Measurements from ENCODE around the gene CHRNA3. TPM values are rescaled to one million over a fixed set of nuclear protein-coding genes. Genes with fewer than 3 reads are reported as not detected.

Gene CHRNA3
- total RNA-seq, 1 donor from 2014 or later, result not detected

DNA sequence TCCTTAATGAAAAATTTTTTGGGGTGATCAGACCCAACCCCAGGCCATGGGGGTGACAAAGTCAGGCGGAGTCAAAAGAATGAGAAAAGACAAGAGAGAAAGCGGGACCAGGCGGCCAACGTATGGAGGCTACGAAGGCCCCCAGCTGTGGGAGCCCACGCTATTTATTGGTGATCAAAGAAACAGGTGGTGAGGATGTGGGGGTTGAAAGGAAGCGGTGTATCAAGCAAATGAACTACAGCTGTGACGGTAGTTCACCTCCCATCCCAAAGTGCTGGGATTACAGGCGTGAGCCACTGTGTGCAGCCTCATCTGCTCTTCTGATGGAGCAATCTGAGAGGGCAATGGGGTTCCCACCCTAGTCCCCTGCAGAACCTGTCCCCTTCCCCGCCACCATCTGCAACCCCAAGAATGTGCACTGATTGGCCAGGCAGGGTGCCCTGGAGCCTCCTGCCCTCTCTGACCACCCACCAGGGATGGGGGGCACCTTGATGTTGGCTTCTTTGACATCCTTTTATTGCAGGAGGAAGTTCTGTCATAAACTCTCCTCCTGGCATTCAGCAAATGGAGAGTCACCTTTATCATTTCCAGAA, 1.1 kb upstream of the CHRNA3 start:
- H3K27me3 Mint-ChIP-seq (ENCODE audit: low read depth), result peaks cover 52% of the 10 kb centered on the region
- TF ChIP-seq CTCF (IDR thresholded peaks at IDR 0.05), result no peak

DNA sequence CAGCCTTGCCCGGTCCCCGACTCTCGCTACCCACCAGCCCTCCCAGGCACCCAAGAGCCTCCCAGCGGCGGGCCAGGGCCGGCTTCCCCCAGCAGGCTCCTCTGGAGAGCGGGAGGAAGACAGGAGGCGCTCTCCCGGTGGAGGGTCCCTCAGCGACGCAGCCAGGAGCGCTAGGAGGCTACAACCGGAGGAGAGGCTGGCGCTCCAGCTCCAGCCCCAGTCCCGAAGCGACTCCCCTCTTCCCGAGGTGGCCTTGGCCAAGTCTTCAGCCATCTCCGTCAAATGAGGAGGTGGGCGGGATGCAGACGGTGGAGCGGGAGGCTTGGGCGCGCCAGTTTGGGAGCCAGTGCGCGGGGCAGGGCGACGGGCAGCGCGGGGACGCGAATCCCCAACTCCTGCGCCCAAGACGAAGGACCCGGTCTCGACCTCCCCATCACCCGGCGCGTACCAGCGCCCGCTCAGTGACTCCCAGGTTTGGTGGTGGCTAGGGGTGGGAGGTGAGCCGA, 722 bp downstream of the CHRNA3 start:
- TF ChIP-seq CTCF (IDR thresholded peaks at IDR 0.05), result peak; percentile 70
- Mint-ChIP-seq H3K9me3 (ENCODE audit: low read depth) (no peaks in the 10 kb centered on the region), H3K4me1 (ENCODE audit: low read depth) (peaks cover 21% of the 10 kb centered on the region), H3K27ac (ENCODE audit: unreplicated experiment) (no peak overlapping the region), H3K4me3 (ENCODE audit: unreplicated experiment) (peak overlapping the region; percentile 59), H3K36me3 (ENCODE audit: low read depth) (no peaks in the 10 kb centered on the region), H3K27me3 (ENCODE audit: low read depth) (peaks cover 41% of the 10 kb centered on the region)
- no peak for DNase-seq (ENCODE audit: low spot score)

More for the DNA sequence above, 1.1 kb upstream of the CHRNA3 start:
- Mint-ChIP-seq H3K4me1 (ENCODE audit: low read depth) (peaks cover 21% of the 10 kb centered on the region), H3K36me3 (ENCODE audit: low read depth) (no peaks in the 10 kb centered on the region), H3K27ac (ENCODE audit: unreplicated experiment) (no peak overlapping the region), H3K4me3 (ENCODE audit: unreplicated experiment) (no peak overlapping the region), H3K9me3 (ENCODE audit: low read depth) (no peaks in the 10 kb centered on the region)
- DNase-seq (ENCODE audit: low spot score), result no peak

DNA sequence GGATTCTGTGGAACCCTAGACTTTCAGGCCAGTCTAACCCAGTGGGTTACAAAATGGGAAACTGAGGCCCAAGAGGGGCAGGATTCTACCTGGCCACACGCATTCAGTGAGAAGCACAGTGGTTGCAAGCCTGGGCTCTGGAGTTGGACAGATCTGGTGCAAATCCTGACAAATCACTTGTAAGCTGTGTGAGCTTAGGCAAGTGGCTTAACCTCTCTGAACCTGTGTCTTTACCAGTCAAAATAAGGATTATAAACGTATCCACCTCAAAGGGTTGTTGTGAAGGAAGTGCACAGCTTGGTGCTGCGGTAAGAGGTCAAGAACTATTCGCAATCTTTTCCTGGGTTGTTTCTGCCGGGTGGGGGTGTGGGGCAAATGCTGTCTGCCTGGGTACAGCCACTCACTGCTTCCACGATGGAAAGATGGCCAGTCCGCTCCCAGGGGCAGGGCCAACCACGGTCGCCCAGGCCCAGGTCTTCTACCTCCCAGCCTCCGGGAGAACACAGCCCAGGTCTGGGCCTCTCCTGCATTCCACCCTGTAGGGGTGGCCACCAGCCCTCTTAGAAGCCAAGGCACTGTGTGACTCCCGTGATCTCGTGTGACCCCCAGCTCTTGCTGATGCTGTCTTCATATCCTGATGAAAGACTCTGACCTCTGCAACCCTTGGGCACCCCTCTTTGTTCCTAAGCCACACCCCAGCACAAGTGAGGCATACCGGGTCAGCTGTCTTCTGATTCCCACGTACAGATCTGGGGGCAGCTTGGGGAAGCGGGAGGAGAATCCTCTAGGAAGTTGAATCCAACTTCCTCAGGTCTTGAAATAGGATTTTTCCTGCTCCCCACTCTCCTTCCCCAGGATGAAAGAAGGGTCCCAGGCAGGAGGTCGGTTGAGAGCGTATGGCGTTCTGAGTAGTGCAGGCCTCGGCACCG, 1.5 kb downstream of the CHRNA3 start:
- no peaks in the 10 kb centered on the region for H3K36me3 Mint-ChIP-seq (ENCODE audit: low read depth)
- peaks cover 41% of the 10 kb centered on the region for H3K27me3 Mint-ChIP-seq (ENCODE audit: low read depth)
- no peak for DNase-seq (ENCODE audit: low spot score)
- peaks cover 21% of the 10 kb centered on the region for H3K4me1 Mint-ChIP-seq (ENCODE audit: low read depth)
- TF ChIP-seq CTCF (IDR thresholded peaks at IDR 0.05), result no peak
- peak overlapping the region; percentile 59 for H3K4me3 Mint-ChIP-seq (ENCODE audit: unreplicated experiment)
- no peaks in the 10 kb centered on the region for H3K9me3 Mint-ChIP-seq (ENCODE audit: low read depth)
- H3K27ac Mint-ChIP-seq (ENCODE audit: unreplicated experiment), result no peak overlapping the region

GRCh38 chr15:78618490-78618934, 2.3 kb downstream of the CHRNA3 start:
- H3K9me3 Mint-ChIP-seq (ENCODE audit: low read depth), result no peaks in the 10 kb centered on the region
- peaks cover 35% of the 10 kb centered on the region for H3K27me3 Mint-ChIP-seq (ENCODE audit: low read depth)
- no peaks in the 10 kb centered on the region for H3K36me3 Mint-ChIP-seq (ENCODE audit: low read depth)
- peaks cover 21% of the 10 kb centered on the region for H3K4me1 Mint-ChIP-seq (ENCODE audit: low read depth)
- no peak overlapping the region for H3K4me3 Mint-ChIP-seq (ENCODE audit: unreplicated experiment)
- no peak for DNase-seq (ENCODE audit: low spot score)
- H3K27ac Mint-ChIP-seq (ENCODE audit: unreplicated experiment), result no peak overlapping the region
- peak; percentile 91 for TF ChIP-seq CTCF (IDR thresholded peaks at IDR 0.05)

DNA sequence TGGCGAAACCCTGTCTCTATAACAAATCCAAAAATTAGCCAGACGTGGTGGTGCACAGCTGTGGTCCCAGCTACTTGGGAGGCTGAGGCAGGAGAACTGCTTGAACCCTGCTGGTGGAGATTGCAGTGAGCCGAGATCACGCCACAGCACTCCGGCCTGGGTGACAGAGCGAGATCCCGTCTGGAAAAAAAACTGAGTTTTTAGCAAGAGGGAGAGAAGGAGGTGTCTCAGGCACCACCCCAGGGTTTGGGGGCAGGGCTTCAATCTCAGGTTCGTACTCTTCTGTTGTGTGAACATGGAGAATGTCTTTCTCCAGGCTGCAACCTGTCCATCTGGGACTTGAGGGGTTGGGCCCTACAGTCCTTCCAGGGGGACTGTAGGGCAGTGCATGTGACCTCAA, 2.7 kb downstream of the CHRNA3 start:
- no peak for DNase-seq (ENCODE audit: low spot score)
- H3K27ac Mint-ChIP-seq (ENCODE audit: unreplicated experiment), result no peak overlapping the region
- H3K27me3 Mint-ChIP-seq (ENCODE audit: low read depth), result peaks cover 31% of the 10 kb centered on the region
- no peak overlapping the region for H3K4me3 Mint-ChIP-seq (ENCODE audit: unreplicated experiment)
- no peaks in the 10 kb centered on the region for H3K36me3 Mint-ChIP-seq (ENCODE audit: low read depth)
- H3K9me3 Mint-ChIP-seq (ENCODE audit: low read depth), result no peaks in the 10 kb centered on the region
- peaks cover 21% of the 10 kb centered on the region for H3K4me1 Mint-ChIP-seq (ENCODE audit: low read depth)
- TF ChIP-seq CTCF (IDR thresholded peaks at IDR 0.05), result no peak

Measured in chondrocyte (in vitro differentiated cells).